Activated T-cell treated with anti-CD3 and anti-CD28 coated beads, Interleukin-2, amount 50 U/mL, for 4 hours (primary cell): ENCODE data around the gene KCNQ4. TPM values are rescaled to one million over a fixed set of nuclear protein-coding genes. Genes with fewer than 3 reads are reported as not detected.

Source experiments
- ATAC-seq, 2 donors: fragments of 200-7000 bp; cut with Tn5 transposase; one replicate each; pipeline ENCODE4 v1.10.0; 2021
- DNase-seq: peaks from one replicate; pipeline ENCODE4 v3.0.0-alpha.2; 2020
- H3K27me3 Mint-ChIP-seq: one replicate; pipeline ENCODE4 v1.8.0; 2021; ENCODE audit warnings: low read depth, mixed read lengths
- H3K36me3 Mint-ChIP-seq: one replicate; pipeline ENCODE4 v1.8.0; 2022; ENCODE audit warnings: mixed read lengths; ENCODE audit not compliant: insufficient read depth
- H3K4me1 Mint-ChIP-seq: one replicate; pipeline ENCODE4 v1.8.0; 2021; ENCODE audit warnings: low read depth, mixed read lengths
- H3K4me3 Mint-ChIP-seq: one replicate; pipeline ENCODE4 v1.8.0; 2021; ENCODE audit warnings: mild to moderate bottlenecking, moderate library complexity, mixed read lengths
- H3K9me3 Mint-ChIP-seq: one replicate; pipeline ENCODE4 v1.8.0; 2021; ENCODE audit warnings: mixed read lengths
- total RNA-seq, 3 donors: library from RNA; stranded (reverse); gene quantifications; one replicate each; pipeline ENCODE4 v1.2.1, GENCODE V29; 2021

The KCNQ4 gene
- total RNA-seq, result under 1 TPM; 0.24 to 0.56 (median 0.24) TPM

DNA sequence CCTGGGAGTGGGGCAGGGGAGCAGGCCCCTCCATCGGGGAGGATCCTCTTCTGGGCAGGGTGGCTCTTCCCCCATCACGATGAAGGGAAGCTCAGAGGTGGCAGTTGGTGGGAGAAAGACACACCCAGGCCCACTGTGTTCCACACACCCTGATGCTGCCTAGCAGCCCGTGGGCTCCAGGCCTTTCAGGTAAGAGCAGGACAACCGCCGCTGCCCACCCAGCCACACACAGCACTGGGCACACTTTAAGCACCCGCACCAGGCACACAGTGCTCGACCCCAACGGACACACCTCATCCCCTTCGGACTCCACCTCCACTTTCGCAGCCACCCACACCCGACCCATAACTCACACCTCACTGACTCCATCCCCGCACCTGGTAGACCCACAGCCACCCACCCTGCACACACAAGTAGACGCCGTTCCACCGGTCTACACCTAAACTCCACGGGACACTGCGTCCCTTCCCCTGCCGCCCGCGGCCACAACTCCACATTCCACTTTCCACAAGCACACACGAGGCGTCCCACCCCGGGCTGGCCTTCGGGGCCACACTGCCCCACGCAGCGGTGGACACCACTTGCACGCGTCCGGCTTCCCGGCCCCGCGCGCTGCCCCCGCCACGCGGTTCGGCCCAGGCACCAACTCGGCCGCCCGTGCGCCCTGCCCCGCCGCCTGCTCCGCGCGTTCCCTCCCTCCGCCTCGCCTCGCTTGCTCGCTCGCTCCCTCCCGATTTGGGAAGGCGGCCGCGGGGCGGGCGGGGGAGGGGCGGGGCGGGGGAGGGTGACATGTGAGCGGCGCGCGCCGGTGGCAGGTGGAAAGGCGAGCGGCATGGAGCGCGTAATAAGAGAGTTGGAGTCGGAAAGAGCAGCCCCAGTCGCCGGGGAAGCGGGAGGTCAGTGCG, at the start of gene KCNQ4:
KCNQ4 (plus strand) TSS at position 787 of the 905 bp plus-strand sequence. CDS start 307 bp downstream, outside the sequence.
- peaks cover 35% of the 10 kb centered on the region for H3K27me3 Mint-ChIP-seq
- ATAC-seq (peak; percentile 52 to 53), DNase-seq (peak; percentile 15)

DNA sequence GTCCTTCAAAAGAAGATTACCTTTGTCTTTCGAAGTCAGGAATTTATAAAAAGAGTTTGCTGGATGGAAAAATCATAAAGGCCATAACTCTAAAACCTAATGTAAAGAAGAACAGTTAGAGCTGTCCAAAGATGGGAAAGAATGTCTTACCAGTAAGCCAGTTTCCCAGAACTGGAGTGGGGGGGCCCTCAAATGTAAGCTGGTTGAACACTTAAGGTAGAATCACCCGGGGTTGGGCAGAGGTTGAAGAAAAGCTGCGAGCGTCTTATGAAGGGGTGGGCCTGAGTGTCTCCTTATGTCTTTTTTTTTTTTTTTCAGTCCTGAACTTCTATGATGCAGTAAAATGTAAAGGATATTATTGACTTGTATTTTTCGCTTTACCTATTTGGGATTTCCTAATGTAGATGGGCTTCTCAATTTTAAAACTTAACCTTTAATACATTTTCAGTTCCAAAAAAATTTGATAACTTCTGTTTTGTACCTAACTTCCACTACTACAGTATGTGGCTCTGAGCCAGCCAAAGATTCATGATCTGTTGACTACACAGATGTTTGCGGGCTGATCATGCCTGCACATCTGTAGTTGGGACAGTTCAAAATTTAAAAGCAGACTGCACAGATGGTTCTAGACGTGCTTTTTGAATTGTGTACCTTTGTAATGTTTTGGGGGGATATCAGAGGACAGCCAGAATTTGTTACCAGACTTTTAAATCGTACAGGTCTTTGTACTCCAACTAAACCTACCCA, 48.5 kb upstream of the KCNQ4 start:
- peaks cover 32% of the 10 kb centered on the region for H3K4me1 Mint-ChIP-seq

More for the DNA sequence above, at the start of gene KCNQ4:
- Mint-ChIP-seq H3K9me3 (no peaks in the 10 kb centered on the region), H3K4me1 (peaks cover 8% of the 10 kb centered on the region), H3K36me3 (peaks cover 3% of the 10 kb centered on the region), H3K4me3 (peak within 1 kb of the TSS; percentile 74)

DNA sequence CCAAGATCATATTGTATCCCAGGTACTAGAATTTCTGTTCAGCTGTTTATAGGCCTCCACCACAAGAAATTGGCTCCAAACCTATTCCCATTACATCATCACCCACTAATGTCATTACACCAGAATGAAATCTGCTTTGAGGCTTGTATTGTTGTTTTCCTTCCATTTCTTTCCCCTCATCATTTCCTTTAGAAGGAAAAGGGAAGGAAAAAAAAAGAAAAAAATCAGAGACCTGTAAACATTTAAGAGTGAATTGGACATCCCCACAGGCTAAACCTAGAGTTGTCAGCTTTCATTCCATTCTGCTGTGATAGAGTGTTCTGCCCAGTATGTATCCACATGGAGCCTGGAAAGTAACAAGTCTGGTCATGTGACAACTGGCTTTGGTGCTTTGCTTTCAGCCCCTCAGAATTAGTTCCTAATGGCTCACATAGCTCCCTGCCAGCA, 47.5 kb upstream of the KCNQ4 start:
- Mint-ChIP-seq H3K36me3 (peaks cover 28% of the 10 kb centered on the region), H3K27me3 (no peaks in the 10 kb centered on the region), H3K9me3 (no peaks in the 10 kb centered on the region), H3K4me3 (no peak overlapping the region), H3K4me1 (peaks cover 38% of the 10 kb centered on the region)
- no peak for DNase-seq
- no peak for ATAC-seq

More for the DNA sequence above, 48.5 kb upstream of the KCNQ4 start:
- no peak for ATAC-seq
- DNase-seq, result no peak
- Mint-ChIP-seq H3K36me3 (peaks cover 24% of the 10 kb centered on the region), H3K27me3 (no peaks in the 10 kb centered on the region), H3K4me3 (no peak overlapping the region), H3K9me3 (no peaks in the 10 kb centered on the region)

- ATAC-seq (no peak), DNase-seq (no peak)
- Mint-ChIP-seq H3K36me3 (peaks cover 39% of the 10 kb centered on the region), H3K27me3 (no peaks in the 10 kb centered on the region), H3K4me3 (no peak overlapping the region), H3K9me3 (no peaks in the 10 kb centered on the region), H3K4me1 (peaks cover 44% of the 10 kb centered on the region)
These were observed 44.8 kb upstream of the KCNQ4 start for GRCh38 chr1:40738831-40739230.

GRCh38 chr1:40739455-40740008, 44.1 kb upstream of the KCNQ4 start:
- Mint-ChIP-seq H3K9me3 (no peaks in the 10 kb centered on the region), H3K4me3 (no peak overlapping the region), H3K36me3 (peaks cover 39% of the 10 kb centered on the region), H3K27me3 (no peaks in the 10 kb centered on the region), H3K4me1 (peaks cover 44% of the 10 kb centered on the region)
- DNase-seq (no peak), ATAC-seq (no peak)

- no peak overlapping the region for H3K4me3 Mint-ChIP-seq
- peaks cover 45% of the 10 kb centered on the region for H3K4me1 Mint-ChIP-seq
- DNase-seq (no peak), ATAC-seq (no peak)
- H3K9me3 Mint-ChIP-seq, result no peaks in the 10 kb centered on the region
- H3K27me3 Mint-ChIP-seq, result no peaks in the 10 kb centered on the region
- peaks cover 38% of the 10 kb centered on the region for H3K36me3 Mint-ChIP-seq
These were observed 43.3 kb upstream of the KCNQ4 start for GRCh38 chr1:40740039-40740996.

DNA sequence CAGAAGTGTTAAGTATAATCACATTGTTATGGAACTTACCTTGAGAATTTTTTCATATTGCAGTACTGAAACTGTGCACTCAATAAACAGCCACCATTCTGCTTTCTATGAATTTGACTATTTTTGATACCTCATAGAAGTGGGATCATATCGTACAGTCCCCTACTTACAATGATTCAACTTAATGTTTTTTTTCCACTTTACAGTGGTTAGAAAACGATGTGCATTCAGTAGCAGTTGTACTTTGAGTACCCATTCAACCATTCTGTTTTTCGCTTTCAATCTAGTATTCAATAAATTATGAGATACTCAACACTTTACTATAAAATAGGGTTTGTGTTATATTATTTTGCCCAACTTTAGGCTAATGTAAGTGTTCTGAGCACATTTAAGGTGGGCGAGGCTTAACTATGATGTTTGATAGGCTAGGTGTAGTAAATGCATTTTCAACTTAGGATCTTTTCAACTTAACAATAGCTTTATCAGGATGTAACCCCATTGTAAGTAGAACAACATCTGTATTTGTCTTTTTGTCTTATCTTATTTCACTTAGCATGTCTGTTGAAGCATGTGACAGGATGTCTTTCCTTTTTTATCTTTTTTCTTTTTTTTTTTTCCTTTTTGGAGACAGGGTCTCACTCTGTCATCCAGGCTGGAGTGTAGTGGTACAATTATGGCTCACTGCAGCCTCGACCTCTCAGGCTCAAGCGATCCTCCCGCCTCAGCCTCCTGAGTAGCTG, 42.4 kb upstream of the KCNQ4 start:
- Mint-ChIP-seq H3K4me1 (peaks cover 47% of the 10 kb centered on the region), H3K36me3 (peaks cover 44% of the 10 kb centered on the region), H3K9me3 (no peaks in the 10 kb centered on the region), H3K27me3 (no peaks in the 10 kb centered on the region), H3K4me3 (no peak overlapping the region)
- DNase-seq, result no peak
- peak; percentile 71 to 81 for ATAC-seq

DNA sequence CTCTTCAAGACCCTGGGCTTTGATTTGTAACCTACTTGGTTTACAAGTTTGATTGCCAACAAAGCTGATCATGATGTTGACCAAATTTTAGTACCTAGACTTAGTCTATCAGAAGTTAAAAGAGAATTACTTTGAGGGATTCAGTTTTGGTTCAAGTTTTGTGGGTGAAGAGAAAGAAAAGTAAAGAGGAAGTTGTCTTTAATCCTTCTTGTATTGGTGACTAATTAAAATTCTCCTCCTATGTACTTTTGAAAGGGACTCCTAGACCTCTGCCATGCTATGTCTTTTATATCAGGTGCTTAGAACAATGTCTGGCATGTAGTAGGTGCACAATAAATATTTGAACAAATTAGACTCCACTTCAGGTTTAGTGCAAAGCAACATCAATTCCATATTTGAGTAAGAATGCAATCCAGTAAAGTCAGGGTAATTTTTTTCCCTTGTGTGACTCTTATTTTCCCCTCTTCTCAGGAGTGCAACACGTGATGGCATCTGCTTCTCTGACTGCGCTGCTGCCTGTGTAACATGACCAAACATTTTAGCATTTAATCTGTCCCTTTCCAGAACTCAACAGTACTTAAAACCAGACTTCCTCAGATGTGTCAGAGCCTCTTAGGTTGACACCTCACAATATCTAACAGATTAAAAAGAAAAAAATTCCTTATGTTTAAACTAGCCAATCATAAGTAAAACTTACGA, 41.1 kb upstream of the KCNQ4 start:
- DNase-seq, result no peak
- Mint-ChIP-seq H3K27me3 (no peaks in the 10 kb centered on the region), H3K9me3 (no peaks in the 10 kb centered on the region), H3K4me1 (peaks cover 46% of the 10 kb centered on the region), H3K4me3 (no peak overlapping the region), H3K36me3 (peaks cover 53% of the 10 kb centered on the region)
- ATAC-seq, result peak; percentile 73

GRCh38 chr1:40743452-40743851, 40.1 kb upstream of the KCNQ4 start:
- Mint-ChIP-seq H3K36me3 (peaks cover 57% of the 10 kb centered on the region), H3K9me3 (no peaks in the 10 kb centered on the region), H3K4me3 (no peak overlapping the region), H3K4me1 (peaks cover 46% of the 10 kb centered on the region), H3K27me3 (no peaks in the 10 kb centered on the region)
- ATAC-seq (no peak), DNase-seq (no peak)

DNA sequence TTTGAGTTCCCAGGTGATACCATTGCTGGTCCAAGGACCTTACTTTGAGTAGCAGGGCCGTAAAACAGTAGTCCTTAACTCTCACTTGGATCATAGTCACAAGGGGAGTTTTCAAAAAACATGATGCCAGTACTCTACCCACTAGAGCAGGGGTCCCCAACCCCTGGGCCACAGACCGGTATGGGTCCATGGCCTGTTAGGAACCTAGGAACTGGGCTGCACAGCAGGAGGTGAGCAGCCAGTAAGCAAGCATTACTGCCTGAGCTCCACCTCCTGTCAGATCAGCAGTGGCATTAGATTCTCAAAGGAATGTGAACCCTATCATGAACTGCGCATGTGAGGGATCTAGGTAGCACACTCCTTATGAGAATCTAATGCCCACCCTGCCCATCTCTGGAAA, 39.7 kb upstream of the KCNQ4 start:
- Mint-ChIP-seq H3K9me3 (no peaks in the 10 kb centered on the region), H3K27me3 (no peaks in the 10 kb centered on the region), H3K4me3 (no peak overlapping the region), H3K4me1 (peaks cover 46% of the 10 kb centered on the region), H3K36me3 (peaks cover 54% of the 10 kb centered on the region)
- DNase-seq (no peak), ATAC-seq (no peak)

DNA sequence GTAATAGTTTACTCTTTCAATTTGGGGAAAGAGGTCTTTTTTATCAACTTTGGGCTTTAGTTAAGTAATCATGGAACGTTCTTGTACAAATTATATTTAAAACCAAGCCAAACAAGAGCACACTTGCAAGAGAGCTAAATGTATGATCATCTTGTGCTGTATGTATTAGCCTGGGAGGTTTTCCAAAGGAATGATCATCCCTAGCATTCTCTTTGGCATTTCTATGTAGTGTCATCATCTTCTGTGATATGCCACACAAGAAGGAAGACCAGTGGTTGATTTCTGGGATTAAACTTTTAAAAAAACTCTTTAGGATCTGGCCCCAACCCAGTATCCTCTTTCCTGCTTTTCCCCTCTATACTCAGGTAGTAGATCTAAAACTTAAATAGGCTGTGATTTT, 38.4 kb upstream of the KCNQ4 start:
- Mint-ChIP-seq H3K4me1 (peaks cover 39% of the 10 kb centered on the region), H3K9me3 (no peaks in the 10 kb centered on the region), H3K4me3 (no peak overlapping the region), H3K27me3 (no peaks in the 10 kb centered on the region), H3K36me3 (peaks cover 52% of the 10 kb centered on the region)
- DNase-seq, result no peak
- ATAC-seq, result no peak

GRCh38 chr1:40746344-40747090, 37.1 kb upstream of the KCNQ4 start:
- no peak for DNase-seq
- Mint-ChIP-seq H3K4me3 (no peak overlapping the region), H3K36me3 (peaks cover 53% of the 10 kb centered on the region), H3K27me3 (no peaks in the 10 kb centered on the region), H3K9me3 (no peaks in the 10 kb centered on the region), H3K4me1 (peaks cover 32% of the 10 kb centered on the region)
- no peak for ATAC-seq
